Amniotic epithelial cell (primary cell): ENCODE data around the gene KLHL12.

Experiments
- DNase-seq: peaks from one replicate; pipeline ENCODE4 v3.0.0-alpha.2; 2010; ENCODE audit warnings: low read depth

KLHL12 gene

DNA sequence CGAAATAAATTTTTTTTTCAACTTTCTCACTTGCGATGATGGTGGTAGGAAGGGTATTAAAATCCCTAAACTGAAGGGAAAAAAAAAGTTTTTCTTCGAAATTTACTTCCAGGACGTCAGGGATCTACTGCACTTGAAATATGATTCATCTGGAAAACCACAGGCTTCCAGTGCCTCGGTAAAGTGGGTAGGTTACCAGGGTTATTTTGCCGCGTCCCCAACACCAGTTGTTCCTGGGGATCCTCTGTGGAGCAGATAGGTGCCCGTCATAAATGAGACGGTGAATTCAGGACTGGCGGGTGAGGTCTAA lies 38.9 kb downstream of the KLHL12 start:
- DNase-seq = peak; percentile 57

DNA sequence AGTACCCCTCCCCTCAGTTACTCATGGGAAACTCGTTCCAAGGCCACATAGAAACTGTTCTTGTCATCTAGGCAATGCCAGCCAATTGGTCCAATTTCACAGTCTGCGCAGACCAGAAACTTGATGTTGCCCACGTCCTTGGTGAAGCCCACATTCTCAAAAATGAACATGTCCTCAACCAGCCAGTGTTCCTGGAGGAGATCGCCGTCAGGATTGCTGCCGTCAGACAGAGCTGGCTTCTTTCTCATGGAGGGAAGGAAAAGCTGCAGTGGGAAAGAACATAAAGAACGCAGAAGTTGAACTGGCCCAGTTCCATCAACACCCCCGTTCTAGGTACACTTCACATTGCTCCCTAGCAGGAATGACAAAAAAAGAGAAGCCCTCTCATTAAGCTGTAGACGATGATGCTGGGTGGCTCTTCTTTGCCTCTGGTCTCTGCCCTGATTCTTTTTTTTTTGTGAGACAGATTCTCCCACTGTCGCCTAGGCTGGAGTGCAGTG lies 46.0 kb downstream of the KLHL12 start:
- DNase-seq = no peak

DNA sequence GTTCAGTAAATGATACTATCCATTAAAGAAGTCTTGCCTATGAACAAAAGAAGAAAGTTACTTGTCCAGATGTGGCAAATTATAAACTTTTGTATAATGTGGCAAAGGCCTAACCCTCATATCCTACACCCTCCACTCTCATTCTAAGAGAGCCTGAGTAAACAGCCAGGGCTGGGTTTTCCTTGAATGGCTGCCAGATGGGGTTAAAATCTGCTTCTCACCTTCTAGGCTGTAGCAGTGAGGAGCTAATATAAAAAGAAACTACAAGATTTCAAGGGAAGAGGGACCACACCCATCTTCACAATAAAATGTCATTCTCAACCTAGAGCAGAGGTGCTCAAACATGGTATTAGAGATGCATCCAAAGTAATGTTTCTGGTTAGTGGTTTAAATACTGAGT lies 47.0 kb downstream of the KLHL12 start:
- DNase-seq = no peak

DNA sequence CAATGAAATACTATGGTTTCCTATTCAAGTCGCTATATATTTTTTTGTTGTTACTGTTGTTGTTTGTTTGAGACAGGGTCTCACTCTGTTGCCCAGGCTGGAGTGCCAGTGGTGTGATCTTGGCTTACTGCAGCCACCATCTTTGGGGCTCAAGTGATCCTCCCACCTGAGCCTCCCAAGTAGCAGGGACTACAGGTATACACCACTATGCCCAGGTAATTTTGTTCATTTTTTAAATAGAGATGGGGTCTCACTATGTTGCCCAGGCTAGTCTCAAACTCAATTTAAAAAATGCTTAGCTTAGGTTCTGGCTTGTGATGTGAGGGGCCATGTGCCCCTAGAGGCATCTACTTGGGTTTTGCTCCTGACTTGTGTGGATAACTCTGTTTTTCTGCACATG lies 47.9 kb downstream of the KLHL12 start:
- DNase-seq = no peak

DNA sequence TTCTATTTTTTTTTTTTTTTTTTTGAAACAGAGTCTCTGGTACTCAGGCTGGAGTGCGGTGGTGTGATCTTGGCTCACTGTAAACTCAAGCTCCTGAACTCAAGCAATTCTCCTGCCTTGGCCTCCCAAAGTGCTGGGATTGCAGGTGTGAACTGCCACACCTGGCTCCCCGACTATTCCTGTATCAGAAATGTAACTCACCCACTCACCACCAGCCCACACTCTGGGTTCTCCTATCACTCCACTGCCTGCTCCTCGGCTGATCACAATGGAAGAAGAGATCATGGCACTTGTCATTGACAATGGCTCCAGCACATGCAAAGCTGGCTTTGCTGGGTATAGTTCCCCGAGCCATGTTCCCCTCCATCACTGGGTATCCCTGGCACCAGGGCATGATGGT lies 54.0 kb downstream of the KLHL12 start:
- no peak for DNase-seq

DNA sequence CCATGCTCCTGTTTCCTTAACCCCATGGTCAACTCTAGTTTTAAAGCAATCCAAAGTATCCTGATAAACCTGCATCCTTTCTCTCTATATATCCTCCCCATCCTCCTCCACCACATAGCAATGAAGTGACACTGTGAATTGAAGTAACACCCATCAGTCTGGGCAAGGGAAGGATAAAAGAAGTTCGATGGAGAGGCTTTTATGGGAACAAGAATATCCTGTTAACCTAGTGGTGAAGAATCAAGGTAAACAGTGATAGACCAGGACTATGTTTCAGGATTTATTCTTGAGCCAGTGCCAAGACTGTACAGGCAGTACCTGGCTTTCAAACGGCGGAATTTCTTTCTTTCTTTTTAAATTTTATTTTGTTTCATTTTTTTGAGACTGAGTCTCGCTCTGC lies 55.7 kb downstream of the KLHL12 start:
- DNase-seq = no peak

DNA sequence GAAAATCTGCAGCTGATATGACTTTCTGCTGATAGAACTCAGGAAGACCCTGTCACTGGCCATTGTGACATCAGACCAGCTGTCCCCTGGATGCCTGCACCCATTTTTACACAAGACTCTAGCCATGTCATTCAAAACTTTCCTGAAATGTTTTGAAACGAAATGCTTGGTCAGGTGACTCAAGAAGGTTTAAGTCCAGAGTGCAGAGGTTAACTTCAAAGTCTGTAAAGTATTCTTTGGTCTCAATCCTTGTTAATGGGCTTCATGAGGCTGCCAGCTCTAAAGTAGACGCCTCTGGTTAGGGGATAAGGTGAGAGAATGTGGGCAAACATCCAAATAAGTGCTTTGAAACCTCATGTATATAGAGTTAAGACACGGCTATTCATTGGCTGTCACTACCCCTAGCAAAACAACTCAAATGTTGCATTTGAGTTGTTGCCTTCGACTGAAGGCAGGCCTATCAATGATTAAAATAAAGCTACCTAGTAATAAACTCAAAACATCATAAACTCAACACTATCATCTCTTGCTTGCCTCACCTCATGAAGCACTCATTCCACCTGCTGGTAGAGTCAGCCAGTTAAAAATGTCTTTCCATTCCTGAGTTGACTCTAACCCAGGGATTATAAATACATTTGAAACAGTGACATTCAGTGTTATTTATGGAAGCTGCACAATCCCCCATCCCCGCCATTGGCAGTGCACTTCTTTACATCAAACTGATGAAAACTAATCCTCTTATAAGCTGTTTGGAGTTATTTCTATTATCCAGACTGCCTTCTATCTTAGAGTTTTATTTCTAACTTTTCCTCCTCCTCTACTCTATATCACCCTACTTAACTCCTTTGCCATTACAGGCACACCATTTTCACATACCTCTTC lies 64.1 kb downstream of the KLHL12 start:
- no peak for DNase-seq

DNA sequence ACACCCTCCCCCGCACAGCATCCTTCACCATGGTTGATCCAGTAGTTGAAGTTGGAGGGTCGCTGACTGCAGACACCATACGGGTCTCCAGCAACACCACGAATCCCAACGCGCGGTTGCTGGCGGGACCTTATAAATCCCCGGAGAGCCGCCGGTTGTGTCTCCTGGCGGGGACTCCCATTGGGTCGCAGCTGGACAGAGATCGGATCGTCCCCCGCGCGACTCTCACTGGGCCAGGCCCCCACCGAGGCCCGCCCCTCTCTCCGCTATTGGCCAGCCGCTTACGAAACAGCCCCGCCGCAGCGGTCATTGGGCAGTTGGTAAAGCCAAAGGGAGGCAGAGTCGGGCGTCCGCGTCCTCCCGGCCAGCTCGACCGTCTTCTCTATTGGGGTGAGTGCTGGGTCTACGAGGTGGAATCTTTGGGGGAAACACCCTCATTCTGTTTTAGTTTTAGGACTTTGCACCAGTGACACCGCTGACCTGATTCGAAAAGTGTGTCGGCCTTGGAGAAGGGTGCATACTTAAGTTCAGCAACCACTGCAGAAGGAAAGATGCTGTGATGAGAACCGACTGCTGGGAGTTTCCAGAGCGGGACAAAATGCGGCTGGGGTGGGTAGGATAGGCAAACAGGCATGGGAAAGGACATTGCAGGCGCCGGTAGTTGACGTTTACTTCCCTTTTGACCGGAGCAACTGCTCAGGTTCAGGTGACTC lies 65.5 kb downstream of the KLHL12 start:
- peak; percentile 78 for DNase-seq

DNA sequence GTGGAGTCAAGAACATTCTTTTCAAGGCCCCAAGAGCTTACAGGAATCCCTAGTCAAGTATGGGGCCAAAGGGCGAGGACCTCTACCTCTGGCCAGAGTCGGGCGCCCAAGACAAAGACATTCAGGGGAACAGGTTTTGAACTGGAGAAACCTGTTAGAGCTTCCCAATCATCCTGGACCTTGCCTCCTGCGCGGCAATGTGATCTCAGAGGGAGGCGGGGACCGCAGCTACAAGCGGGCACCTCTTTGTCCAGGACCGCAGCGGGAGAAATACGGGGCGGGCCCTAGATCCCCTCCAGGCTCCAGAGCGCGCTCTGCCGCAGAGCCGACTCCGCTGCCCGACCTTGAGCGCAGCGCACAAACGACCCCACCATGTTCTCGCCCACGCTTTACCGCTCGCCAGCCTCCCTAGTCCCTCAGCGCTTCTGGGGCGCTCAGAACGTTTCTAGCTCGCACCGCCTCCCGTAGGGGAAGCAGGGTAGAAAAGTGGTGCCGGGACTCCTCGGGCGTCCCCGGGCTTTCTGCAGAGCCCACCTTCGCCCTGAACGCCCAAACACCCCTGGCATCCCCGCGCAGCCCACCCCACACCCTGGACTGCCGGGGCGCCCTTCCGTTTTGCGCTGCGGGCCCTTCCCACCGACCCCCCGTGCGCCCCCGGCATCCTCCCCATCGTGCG lies 66.2 kb downstream of the KLHL12 start:
- DNase-seq = peak; percentile 19

DNA sequence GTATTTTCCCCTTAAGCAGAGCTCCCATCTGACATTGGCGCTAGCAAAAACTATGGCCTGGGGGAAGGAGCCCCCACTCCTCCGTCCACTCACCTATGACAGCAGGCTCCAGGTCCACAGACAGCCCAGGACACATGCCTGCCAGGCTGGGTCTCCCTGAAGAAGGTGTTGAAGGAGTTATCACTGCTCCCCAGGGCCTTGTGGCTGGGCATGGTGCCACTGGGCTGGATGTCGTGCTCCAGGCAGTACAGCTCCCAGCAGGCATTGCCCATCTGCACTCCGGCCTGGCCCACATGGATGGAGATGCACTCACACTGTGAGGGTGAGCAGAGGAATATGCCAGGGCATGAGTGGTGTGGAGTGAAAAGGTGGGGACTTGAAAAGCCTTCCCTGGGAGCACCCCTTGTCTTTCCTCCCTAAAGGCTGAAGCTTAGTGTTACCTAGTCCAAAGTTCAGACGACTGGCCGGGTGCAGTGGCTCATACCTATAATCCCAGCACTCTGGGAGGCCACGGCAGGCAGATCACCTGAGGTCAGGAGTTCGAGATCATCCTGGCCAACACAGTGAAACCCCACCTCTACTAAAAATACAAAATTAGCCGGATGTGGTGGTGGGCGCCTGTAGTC lies 68.1 kb downstream of the KLHL12 start:
- no peak for DNase-seq

DNA sequence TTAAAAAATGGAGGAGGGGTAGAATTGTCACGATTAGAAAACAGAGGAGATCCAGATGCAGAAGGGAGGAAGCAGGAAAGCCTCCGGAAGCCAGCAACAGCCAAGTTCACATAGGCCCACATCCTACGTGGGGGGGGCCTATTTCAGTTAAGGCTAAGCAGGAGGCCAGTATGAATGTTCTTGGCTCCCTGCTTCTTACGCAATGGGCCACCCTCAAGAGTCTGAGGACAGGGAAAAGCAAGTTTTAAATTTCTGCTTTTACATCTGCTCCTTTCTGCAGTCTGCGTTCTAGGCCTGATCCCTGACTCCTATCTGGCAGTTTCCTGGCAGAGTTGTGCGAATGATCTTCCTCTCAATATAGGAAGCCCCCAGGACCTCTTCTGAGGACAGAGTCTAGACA lies 68.7 kb downstream of the KLHL12 start:
- DNase-seq = peak; percentile 71

DNA sequence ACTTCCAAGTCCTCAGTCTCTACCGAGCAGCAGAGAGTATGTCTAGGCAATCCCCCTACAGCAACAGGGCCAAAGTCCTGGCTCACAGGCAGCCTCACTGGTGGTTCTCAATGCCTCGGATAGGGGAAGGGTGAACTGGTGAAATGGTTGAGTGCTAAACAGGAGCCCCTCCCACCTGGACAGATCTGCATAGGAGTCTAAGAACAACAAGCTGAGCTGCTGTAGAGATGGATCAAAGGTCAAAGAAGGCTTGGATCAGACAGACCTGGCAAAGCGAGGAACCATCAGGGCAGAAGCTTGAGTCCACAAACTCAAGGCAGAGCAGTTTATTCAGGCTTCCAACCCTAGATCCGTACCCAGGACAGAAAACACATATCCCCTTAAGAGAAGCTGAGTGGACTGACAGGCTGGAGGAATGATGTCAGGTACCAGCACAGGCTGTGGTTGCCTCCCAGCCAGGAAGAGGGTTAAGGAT lies 69.9 kb downstream of the KLHL12 start:
- DNase-seq = no peak

DNA sequence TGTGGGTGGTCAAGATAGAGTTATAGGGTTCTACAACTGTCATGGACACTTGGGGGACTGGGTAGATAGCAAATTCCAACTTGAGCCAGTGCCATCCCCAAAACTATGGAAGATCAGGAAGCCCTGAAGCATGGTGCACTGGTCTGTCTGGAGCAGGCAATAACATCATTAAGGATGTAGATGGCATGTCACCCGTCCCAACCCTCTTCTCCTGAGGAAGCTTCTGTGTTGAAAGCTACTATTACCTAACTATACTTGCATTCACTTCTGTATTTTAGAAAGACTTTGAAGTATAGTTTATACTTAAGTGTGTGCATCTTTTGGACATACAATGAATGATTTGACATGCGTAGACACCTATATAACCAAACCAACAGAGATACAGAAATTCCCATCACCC lies 71.0 kb downstream of the KLHL12 start:
- DNase-seq = no peak

DNA sequence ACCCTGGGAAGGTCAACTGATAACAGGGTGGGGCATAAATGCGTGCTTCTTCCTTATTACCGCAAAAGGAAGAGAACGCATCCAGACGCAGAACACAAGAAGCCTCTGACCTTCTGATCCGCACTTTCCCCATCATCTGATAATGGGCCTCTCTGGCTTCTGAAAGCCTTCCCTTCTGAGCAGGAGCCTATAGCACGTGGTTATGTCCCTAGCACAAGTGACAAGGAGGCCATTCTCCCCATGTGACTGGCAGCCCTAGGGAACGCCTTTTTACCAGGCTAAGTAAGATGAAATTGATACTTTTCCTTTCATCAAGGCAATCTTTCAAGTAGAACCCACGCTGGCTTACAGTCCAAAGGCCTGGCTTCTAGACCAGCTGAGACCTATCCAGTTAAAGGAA lies 72.2 kb downstream of the KLHL12 start:
- no peak for DNase-seq

DNA sequence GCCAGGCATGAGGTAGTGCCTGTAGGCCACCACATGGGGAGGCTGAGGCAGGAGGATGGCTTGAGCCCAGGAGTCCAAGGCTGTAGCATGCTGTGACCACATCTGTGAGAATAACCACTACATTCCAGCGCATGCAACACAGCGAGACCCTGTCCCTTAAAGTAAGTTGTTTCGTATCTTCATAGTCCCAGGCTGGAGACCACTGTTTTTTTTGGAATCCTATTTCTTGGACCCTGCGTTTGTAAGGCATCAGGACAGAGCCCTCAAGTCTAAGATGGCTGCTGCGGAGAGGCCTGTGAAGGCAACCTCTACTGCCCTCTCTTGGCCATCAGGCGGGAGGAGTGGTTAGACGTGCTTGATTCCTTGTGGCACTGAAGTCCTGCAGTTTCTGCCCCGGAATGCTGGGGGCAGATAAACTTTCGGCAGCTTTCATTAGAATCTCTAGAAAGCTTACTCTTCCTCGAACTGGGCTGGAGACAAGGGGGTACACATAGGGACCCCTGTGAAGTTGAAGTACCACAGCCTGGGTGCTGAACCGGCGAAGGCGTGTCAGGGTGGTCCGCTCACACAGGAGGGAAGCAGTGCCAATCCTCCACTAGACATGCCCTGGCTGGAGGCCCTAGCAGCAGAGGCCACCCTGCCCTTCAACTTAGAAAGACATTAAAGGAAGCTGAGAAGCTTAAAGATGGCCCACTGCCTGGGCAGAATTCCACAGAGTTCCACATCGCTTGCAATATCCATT lies 74.7 kb downstream of the KLHL12 start:
- DNase-seq = peak; percentile 73

DNA sequence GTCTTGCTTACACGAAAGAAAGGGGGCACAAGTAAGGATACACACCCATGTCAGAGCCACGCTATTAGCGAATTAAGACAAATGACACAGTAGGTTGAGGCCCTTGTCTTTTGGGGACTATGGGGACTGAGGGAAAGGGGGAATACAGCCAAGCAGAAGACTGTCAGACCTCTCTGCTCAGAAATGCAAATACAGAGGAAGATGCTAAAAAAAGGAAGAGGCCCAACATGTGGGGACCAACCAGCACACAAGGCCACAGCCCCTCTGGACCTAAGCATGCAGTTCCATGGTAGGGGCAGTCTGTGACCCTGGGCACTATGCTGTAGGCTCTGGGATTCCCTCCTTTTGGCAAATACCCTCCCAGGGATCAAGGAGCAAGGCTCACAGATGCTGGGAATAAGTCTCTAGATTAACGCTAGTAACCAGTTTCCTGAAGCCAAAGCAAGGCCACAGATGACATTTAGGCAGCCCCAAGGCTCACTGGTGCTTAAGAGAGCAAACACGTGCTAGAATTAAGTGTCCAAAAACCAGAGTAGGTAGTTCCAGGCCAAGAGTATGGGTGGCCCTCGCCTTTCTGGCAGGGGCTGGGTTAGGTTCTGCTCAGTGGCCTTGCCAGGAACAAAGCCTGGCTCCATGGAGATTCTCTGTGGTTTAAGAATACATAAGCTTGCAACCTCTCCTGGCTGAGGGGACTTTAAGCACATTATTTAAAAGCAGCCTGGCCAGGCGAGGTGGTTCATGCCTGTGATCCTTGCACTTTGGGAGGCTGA lies 76.3 kb downstream of the KLHL12 start:
- DNase-seq = no peak

DNA sequence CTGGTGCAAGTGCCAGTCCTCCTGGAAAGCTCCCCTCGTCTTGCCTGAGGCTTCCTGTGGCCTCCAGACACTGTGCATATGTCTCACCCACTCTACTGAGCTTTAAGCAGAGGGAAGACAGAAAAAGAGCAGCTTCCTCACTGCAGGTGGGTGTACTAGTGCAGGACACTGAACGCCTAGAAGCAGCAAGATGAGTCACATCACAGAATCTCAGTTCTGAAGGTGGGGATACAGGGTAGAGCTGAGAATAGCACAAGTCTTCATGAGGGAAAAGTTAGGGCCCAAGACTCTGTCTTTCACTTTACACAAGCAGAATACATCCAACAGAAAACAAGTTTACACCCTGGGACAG lies 78.9 kb downstream of the KLHL12 start:
- no peak for DNase-seq

DNA sequence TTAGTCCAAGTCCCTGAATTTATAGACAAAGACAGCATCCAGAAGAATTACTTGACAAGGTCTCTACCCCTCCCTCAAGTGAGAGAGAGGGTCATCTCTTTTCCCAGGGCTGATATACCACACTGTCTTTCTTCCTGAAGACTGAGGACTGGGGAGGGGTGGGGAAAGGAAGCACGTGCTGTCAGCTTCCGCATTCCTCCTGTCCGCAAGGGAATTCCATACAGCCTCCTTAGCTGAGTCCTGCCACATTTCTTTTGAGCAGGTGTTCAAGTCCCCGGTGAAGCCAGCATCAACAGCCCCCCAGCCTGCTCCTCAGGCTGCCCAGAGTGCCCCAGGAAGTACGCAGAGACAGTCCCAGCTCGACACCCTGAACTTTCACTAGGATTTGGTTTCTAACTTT lies 82.1 kb downstream of the KLHL12 start:
- DNase-seq = peak; percentile 50

DNA sequence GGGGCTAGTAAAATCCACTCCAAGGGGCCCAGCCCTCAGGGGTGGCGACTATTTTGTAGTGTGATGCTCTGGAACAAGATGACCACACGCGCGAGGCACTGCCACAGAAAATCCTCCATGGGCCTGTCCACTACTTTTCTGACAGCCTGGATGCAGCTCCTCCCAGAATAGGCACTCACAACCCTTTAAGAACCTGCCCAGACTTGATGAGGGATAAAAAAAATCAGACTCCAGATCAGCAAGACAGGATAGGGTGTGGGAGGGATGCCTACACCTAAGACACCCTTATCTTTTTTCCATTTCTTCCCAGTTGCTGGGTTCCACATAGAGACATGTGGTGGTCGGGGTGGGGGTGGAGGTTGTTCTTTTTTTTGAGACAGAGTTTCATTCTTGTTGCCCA lies 82.8 kb downstream of the KLHL12 start:
- DNase-seq = no peak

DNA sequence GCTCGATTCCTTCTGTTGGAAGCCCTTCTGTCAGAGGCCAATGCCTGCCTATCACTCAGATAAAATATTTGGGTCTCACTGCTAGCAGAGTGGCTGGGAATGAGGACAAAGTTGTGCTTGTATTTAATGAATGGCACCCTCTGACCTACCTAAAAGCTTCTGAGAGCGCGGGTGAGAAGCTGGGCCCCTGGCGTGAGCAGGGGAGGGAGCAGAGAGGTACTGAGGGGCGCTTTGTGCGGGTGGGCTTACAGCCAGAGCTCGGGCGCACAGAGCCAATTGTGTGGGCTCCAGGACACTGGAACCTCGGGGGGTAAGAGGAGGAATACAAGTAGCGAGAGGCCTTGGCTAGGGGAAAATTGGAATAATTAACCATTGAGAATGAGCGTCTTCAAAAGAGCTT lies 84.0 kb downstream of the KLHL12 start:
- no peak for DNase-seq
